ENCODE data around the gene SCAMP4.

GRCh38 chr19:1925544-1925943 is 20.3 kb downstream of the SCAMP4 start:
- TF ChIP-seq, protein P1, sequence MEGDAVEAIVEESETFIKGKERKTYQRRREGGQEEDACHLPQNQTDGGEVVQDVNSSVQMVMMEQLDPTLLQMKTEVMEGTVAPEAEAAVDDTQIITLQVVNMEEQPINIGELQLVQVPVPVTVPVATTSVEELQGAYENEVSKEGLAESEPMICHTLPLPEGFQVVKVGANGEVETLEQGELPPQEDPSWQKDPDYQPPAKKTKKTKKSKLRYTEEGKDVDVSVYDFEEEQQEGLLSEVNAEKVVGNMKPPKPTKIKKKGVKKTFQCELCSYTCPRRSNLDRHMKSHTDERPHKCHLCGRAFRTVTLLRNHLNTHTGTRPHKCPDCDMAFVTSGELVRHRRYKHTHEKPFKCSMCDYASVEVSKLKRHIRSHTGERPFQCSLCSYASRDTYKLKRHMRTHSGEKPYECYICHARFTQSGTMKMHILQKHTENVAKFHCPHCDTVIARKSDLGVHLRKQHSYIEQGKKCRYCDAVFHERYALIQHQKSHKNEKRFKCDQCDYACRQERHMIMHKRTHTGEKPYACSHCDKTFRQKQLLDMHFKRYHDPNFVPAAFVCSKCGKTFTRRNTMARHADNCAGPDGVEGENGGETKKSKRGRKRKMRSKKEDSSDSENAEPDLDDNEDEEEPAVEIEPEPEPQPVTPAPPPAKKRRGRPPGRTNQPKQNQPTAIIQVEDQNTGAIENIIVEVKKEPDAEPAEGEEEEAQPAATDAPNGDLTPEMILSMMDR (IDR thresholded peaks at IDR 0.05; ENCODE audit: low read length): no peak
- no peak for TF ChIP-seq EZH2 (IDR thresholded peaks at IDR 0.05; ENCODE audit: borderline replicate concordance, low read length)

Data from OCI-LY1 (cell line).